D721Med (cell line): ENCODE results near the gene UBAC1.
"Not testable (repeated sequence)": the region's sequence is repeated elsewhere in the genome, so short reads cannot be mapped to it uniquely, and the experiment has no call there.

Experiments used
- DNase-seq: peaks from one replicate; pipeline ENCODE4 v3.0.0; 2011; ENCODE audit warnings: low spot score; ENCODE audit not compliant: insufficient read length
- FAIRE-seq: peaks from 2 replicates; lab custom pipeline; 2011; peaks lifted over from hg19 to GRCh38; lab: Jason Lieb, UNC
- CTCF ChIP-seq: IDR thresholded peaks from 2 replicates; pipeline ENCODE4 v1.5.1; 2012; ENCODE audit warnings: mild to moderate bottlenecking, control low read depth; ENCODE audit not compliant: insufficient read depth; ENCODE audit errors: missing control alignments

The UBAC1 gene

DNA sequence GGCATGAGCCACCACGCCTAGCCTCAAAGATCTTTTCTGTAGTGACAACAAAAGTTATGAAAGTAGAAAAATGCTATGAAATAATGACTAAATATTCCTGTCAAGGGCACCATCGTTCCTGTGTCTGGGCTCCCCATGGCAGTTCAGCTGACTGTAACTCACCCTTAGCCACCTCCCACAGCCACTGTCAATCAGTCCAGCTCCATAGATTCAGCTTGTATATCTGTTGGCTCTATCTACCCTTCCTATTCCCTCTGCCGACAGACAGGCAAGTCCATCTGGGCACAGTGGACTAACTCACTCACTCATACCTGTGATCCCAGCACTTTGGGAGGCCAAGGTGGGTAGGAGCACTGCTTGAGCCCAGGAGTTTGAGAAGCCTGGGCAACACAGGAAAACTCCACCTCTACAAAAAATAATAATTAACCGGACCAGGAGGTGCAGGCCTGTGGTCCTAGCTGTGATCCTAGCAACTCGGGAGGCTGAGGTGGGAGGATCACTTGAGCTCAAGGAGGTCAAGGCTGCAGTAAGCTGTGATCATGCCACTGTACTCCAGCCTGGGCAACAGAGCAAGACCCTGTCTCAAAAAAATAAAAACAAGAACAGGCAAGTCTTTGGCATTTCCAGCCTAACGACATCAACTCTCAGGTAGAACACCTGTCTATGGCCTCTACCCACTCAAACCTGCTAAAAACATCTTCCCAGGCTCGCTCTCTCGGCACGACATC, 60.0 kb downstream of the UBAC1 start:
- FAIRE-seq: no peak
- no peak for TF ChIP-seq CTCF
- DNase-seq: no peak

GRCh38 chr9:135898634-135899407, 62.4 kb downstream of the UBAC1 start:
- FAIRE-seq: no peak
- DNase-seq: no peak
- no peak for TF ChIP-seq CTCF

- FAIRE-seq: no peak
- TF ChIP-seq CTCF: no peak
These were observed 64.5 kb downstream of the UBAC1 start for GRCh38 chr9:135896626-135897025.

GRCh38 chr9:135896205-135896604, 65.0 kb downstream of the UBAC1 start:
- no peak for FAIRE-seq
- no peak for TF ChIP-seq CTCF
- DNase-seq: no peak

More at GRCh38 chr9:135896626-135897025, 64.5 kb downstream of the UBAC1 start:
- DNase-seq: no peak

DNA sequence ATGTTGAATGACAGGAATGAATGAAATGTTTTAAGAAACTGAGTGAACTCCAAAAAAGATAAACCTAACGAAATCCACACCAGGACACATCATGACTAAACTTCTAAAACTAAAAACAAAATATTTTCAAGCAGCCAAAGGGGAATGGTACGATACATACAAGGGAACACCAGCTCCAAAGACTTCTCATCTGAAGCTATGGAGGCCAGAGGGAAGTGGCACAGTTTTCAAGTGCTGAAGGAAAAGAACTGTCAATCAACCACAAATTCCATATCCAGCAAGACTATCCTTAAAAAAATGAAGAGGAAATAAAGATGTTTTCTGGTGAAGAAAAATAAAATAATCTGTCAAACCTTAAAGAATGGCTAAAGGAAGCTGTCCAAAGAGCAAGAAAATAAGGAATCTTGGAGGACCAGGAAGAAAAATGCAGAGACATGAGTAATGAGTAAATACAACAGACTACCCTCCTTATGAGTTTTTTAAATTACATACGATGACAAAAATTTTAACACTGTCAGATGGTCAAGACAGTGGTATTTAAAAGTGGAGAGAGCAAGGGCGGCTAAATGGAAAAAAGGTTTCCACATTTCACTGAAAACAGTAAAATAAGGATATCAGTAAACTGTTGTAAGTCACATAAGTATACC, 65.8 kb downstream of the UBAC1 start:
- no peak for DNase-seq
- no peak for FAIRE-seq
- TF ChIP-seq CTCF: no peak

DNA sequence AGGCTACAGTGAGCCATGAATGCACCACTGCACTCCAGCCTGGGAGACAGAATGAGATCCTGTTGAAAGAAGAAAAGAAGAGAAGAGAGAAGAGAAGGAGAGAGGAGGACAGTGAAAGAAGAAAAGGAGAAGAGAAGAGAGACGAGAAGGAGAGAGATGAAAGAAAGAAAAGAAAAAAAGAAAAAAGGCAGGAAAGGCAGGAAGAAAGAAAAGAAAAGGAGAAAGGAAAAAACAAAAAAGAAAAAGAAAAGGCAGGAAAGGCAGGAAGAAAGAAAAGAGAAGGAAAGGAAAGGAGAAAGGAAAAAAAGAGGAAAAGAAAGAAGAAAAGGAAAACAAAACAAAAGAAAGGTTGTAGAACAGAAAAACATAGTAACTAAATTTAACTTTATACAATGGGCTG, 68.1 kb downstream of the UBAC1 start:
- FAIRE-seq (no peak), DNase-seq (no peak)
- no peak for TF ChIP-seq CTCF

- not testable (repeated sequence) for FAIRE-seq, DNase-seq
These were observed 68.8 kb downstream of the UBAC1 start for GRCh38 chr9:135892327-135892726.
